COLO829 (cell line): ENCODE measurements around the gene ZNF148.

Experiments used
- DNase-seq: peaks from one replicate; pipeline ENCODE4 v3.0.0; 2012; ENCODE audit warnings: low spot score

Gene ZNF148

GRCh38 chr3:125280668-125281361, 94.3 kb downstream of the ZNF148 start:
- peak; percentile 79 for DNase-seq

GRCh38 chr3:125278155-125278554, 97.0 kb downstream of the ZNF148 start:
- DNase-seq = no peak

DNA sequence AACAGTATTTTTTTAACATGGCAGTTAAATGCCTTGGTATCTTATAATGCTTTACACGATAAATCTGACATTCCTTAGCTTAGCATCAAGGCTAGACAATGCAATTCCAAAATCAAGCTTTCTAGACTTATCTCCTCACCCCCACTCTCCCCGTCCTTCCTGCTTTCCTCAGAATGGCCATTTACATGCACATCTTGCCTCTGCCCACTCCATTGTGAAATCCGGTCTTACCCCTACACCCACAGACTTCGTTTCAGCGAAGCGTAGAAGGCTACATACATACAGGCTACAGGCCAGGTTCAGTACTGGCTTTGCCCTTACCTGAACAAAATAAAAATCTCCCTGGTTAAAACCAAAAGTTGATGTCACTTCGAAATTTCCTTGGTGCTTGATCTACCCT, 104.0 kb downstream of the ZNF148 start:
- no peak for DNase-seq

- DNase-seq = no peak
These were observed 107.7 kb downstream of the ZNF148 start for GRCh38 chr3:125267460-125267859.

GRCh38 chr3:125266971-125267370, 108.2 kb downstream of the ZNF148 start:
- DNase-seq = no peak

DNA sequence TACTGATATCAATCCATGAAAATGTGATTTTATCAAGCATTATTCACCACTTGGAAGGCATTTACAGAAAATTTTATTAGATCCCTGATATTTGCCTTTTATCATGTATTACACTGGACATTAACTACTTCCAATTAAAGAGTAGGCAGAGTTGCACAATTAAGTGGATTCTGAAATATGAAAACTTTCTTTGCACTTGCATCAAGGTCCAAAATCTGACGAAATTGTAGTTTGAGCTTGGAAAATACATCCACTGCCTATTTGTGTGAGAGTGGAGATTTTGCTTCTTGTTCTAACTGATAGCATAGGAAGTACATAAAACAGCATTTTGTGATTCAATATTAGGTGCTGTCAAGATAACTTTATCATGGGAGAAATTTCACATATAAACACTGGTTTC, 113.0 kb downstream of the ZNF148 start:
- no peak for DNase-seq

- no peak for DNase-seq
These were observed 114.1 kb downstream of the ZNF148 start for GRCh38 chr3:125261031-125261430.

DNA sequence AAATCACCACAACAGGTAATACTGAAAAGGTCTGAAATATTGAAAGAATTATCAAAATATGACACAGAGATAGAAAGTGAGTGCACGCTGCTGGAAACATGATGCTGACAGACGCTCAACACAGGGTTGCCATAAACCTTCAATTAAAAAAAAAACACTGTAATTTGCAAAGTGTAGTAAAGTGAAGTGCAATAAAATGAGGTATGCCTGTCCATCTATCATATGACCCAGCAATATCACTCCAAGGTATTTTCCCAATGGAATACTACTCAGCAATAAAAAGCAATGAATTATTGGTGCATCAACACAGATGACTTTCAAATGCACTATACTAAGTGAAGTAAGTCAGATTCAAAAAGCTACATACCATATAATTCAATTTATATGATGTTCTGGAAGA, 115.0 kb downstream of the ZNF148 start:
- no peak for DNase-seq

- no peak for DNase-seq
These were observed 117.6 kb downstream of the ZNF148 start for GRCh38 chr3:125257536-125257935.

GRCh38 chr3:125256675-125257074, 118.5 kb downstream of the ZNF148 start:
- no peak for DNase-seq

GRCh38 chr3:125250973-125251372, 124.2 kb downstream of the ZNF148 start:
- no peak for DNase-seq

- DNase-seq = no peak
These were observed 128.9 kb downstream of the ZNF148 start for GRCh38 chr3:125246237-125246636.

DNA sequence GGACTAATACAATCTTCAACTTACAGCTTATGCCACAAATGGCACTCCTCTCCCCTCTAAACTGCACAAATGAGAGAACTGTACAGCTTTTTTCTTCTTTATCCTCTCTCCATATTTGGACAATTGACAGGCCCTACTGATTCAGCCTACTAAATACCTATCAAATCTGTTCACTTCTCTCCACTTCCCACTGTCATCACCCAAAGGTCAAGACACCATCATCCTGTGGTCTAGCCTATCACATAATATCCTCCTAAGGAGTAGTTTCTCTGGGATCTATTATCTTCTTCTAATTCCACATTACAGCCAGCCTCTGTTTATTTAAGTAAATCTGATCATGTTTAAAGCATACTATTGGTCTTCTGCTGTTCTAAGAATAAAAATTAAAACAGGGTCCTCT, 129.6 kb downstream of the ZNF148 start:
- DNase-seq = no peak

DNA sequence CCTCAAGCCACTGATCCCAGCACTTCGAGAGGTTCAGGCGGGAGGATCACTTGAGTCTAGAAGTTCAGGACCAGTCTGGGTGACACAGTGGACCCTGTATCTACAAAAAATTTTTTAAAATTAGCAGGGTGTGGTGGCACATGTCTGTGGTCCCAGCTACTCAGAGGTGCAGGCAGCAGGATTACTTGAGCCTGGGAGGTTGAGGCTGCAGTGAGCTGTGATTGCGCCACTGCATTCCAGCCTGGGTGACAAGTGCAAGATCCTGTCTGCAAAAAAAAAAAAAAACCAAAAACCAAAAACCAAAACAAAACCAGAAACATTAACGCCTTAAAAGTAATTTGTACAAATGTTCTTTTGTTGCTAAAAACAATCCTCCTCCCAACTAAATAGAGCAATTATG, 134.6 kb downstream of the ZNF148 start:
- no peak for DNase-seq

DNA sequence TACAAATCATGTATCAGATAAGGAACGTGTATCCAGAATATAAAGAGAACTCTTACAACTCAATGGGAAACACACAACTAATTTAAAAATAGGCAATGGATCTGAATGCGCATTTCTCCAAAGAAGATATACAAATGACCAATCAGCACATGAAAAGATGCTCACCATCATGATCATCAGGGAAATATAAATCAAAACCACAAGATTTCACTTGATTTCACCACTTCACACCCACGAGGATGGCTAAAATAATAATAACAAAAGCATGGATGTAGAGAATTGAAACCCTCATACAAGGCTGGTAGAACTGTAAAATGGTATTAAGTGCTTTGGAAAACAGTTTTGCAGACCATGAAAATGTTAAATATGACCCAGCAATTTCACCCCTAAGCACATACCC, 135.9 kb downstream of the ZNF148 start:
- no peak for DNase-seq

- DNase-seq = no peak
These were observed 136.4 kb downstream of the ZNF148 start for GRCh38 chr3:125238759-125239158.

DNA sequence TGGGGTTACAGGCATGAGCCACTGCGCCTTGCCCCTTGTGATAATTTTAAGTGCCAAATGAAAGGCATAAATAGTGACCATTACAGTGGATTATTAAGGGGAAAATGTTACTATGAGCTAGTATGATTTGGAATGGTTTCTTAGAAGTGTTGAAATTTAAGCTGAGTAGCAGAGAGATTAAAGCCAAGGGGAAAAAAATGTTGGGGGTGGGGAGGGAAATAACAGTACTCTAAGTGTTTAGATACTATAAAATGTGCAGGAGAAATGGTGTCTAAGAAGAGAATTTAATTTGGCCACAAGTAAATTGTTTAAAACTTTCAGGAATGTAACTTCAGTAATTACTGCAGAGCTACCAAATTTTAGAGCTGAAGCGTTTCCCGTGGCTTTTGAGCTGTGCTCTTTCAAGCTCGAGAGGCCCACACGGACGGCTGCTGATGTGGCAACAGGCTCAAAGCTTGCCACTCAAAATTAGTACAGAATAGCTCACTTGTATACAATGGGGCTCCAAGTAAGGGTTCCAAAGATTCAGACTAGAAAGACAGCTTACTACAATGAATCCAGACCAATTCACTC, 138.7 kb downstream of the ZNF148 start:
- no peak for DNase-seq

GRCh38 chr3:125234831-125235230, 140.3 kb downstream of the ZNF148 start:
- DNase-seq = no peak

DNA sequence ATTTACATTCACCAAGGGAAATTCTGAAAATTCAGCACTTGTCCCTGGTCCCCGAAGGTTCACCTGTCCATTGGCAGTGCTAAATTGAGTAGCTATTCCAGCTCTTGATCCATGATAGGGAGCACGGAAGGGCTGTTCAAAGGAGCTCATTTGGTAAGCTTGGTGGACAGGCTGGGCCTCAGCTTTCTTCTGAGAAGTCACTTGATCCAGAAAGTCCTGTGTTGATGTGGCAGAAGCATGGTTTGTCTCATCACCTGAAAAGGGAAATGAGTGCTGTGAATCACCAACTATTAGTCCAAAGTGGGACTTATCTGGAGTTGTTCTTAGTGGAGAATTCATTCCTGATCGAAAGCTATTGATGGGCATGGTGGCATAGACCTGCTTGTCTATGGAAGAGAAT, 142.7 kb downstream of the ZNF148 start:
- no peak for DNase-seq

- peak; percentile 12 for DNase-seq
These were observed 143.2 kb downstream of the ZNF148 start for GRCh38 chr3:125231895-125232294.

GRCh38 chr3:125229707-125230106, 145.4 kb downstream of the ZNF148 start:
- no peak for DNase-seq

DNA sequence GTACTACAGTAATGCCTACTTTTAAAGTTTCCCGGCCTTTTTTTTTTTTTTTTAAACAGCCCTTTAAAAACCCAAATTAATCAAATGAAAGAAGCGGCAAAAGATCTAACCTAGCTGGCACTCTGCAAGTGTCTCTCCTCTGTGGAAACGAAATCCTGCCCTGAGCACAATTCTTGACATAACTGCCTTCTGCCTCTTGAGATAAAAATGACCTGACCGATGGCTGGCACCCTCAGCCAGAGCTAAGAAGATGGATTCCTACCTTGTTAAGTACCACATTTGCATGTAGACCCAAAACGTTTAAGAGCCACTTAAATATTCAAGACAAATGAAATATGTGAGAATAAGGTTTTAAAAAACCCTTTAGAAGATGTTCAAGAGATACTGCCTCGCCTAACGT, 146.0 kb downstream of the ZNF148 start:
- no peak for DNase-seq

DNA sequence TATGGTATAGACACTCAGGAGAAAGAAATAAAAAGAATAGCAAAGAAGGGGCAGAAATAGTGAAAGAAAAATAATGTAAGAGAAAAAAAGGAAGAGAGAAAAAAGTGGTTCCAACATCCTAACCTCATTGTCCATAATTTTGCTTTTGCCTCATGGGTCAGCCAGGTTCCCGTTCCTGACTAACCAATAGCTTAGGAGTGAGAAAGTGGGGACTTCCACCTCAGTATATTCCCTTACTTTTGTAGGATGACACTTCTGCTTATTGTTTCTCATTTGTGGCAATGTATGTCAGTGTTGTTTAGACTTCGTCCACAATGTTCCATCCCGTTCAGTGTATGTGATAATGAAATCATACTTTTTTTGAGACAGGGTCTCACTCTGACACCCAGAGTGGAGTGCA, 153.3 kb downstream of the ZNF148 start:
- no peak for DNase-seq

DNA sequence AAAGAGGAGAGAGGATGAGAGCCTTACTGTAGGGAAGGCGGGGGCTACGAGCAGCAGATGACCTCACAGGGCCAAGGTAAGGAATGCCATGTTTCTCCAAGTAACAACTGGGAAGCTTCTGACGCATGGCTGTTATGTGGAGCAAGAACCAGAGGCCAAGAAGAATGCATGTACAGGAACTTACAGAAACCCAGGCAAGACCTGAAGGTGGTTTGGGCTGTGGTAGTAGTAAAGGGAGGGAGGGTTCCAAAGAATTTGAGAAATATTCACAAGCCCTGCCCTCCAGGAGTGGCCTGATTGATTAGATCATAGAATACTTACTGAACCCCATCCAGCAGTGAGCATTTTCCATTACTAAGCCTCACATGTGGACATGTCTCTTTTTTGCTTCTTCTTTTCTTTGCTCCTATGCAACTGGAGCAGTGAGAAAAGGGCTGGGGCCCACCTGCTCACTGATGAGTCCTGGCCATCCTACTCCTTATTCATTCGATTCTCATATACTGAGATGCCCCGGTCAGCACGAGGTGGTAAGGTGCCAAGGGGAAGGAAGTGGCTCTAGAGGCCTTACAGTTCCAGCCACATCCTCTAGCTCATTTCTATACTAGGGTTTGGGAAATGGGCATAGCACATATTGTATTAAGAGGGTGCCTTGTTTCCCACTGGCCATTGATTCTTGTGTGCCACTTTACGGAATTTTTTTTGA, 154.2 kb downstream of the ZNF148 start:
- no peak for DNase-seq
